HFFc6 (cell line): ENCODE measurements around the gene DENND5B. TPM values are rescaled to one million over a fixed set of nuclear protein-coding genes. Genes with fewer than 3 reads are reported as not detected.

ENCODE experiments used
- DNase-seq: peaks from one replicate; pipeline ENCODE4 v3.0.0-alpha.2; 2018
- H3K27ac Mint-ChIP-seq: 2 replicates; pipeline ENCODE4 v1.8.0; 2020; ENCODE audit warnings: mild to moderate bottlenecking, mixed read lengths
- H3K27me3 Mint-ChIP-seq: 2 replicates; pipeline ENCODE4 v1.8.0; 2021; ENCODE audit warnings: mild to moderate bottlenecking, moderate library complexity, mixed read lengths; ENCODE audit not compliant: insufficient read depth
- H3K36me3 Mint-ChIP-seq: 2 replicates; pipeline ENCODE4 v1.8.0; 2021; ENCODE audit warnings: low read depth, mixed read lengths
- H3K4me1 Mint-ChIP-seq: 2 replicates; pipeline ENCODE4 v1.8.0; 2020; ENCODE audit warnings: low read depth, mixed read lengths
- H3K4me3 Mint-ChIP-seq: 2 replicates; pipeline ENCODE4 v1.8.0; 2020; ENCODE audit warnings: mild to moderate bottlenecking, moderate library complexity, mixed read lengths
- H3K9me3 Mint-ChIP-seq: 2 replicates; pipeline ENCODE4 v1.8.0; 2020; ENCODE audit warnings: mild to moderate bottlenecking, mixed read lengths
- total RNA-seq, 6 experiments: library from RNA; stranded (reverse); fragmentation: NEBNext Ultra II Directional; extraction: Animal tissue kit (Norgen Biotek cat#: 25700); gene quantifications; 2 replicates in 1 of 6; 3 replicates in 5 of 6; pipeline ENCODE4 v1.2.3, GENCODE V29; 2021
- TF ChIP-seq, protein P1 (sequence below): fragments of 200-600 bp; sonication (generic); IDR thresholded peaks from 2 replicates; pipeline ENCODE4 v1.5.0; 2021; ENCODE audit warnings: antibody characterized with exemption, mild to moderate bottlenecking

DENND5B gene
- total RNA-seq, 6 experiments from 2014 or later: 9.5 to 11.4 (median 10.1) TPM

DNA sequence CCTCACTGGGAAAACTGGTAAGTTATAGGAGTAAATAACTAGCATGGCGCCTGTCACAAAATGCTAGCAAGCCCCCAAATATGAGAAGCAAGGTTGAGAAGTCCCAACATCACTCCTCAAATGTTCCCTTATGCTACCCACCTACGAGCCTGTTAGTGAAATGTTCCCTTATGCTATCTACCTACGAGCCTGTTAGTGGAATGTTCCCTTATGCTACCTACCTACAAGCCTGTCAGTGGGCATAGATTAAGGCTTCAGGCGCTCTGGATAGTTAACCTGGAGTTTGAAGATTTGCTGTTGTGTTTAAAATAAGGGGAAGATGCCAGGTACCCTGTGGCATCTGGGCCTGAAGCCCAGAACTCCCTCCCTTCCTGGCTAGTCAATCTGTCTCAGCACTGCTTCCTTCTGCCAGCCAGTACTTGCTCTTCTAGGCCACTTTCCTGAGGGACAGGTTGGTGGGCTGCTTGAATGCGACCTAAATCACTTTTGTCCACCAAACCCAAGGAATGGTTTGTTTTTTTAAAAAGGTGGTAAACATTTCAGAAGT, 197.9 kb downstream of the DENND5B start:
- H3K36me3 Mint-ChIP-seq: no peaks in the 10 kb centered on the region; the same call in 1 of the 2 replicates
- TF ChIP-seq, protein P1, sequence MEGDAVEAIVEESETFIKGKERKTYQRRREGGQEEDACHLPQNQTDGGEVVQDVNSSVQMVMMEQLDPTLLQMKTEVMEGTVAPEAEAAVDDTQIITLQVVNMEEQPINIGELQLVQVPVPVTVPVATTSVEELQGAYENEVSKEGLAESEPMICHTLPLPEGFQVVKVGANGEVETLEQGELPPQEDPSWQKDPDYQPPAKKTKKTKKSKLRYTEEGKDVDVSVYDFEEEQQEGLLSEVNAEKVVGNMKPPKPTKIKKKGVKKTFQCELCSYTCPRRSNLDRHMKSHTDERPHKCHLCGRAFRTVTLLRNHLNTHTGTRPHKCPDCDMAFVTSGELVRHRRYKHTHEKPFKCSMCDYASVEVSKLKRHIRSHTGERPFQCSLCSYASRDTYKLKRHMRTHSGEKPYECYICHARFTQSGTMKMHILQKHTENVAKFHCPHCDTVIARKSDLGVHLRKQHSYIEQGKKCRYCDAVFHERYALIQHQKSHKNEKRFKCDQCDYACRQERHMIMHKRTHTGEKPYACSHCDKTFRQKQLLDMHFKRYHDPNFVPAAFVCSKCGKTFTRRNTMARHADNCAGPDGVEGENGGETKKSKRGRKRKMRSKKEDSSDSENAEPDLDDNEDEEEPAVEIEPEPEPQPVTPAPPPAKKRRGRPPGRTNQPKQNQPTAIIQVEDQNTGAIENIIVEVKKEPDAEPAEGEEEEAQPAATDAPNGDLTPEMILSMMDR: no peak
- DNase-seq: no peak
- H3K27ac Mint-ChIP-seq: no peak overlapping the region
- no peaks in the 10 kb centered on the region for H3K4me1 Mint-ChIP-seq
- H3K9me3 Mint-ChIP-seq: no peaks in the 10 kb centered on the region
- H3K27me3 Mint-ChIP-seq: no peaks in the 10 kb centered on the region
- no peak overlapping the region for H3K4me3 Mint-ChIP-seq

DNA sequence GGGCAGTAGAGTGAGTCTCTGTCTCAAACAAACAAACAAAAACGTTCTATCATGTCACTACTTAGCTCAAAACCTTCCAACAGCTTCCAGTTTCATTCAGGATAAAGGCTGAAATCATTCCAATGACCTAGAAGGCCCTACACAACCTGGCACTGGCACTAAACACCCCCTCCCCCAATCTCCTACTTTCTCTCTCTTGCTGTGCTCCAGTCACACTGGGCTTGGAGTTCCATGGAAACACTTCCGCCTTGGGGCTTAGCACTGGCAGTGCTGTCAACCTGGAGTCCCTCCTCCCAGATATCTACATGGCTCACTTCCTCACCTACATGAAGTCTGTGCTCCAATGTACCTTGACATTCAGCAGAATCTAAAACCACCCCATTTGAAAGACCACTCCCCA, 199.9 kb downstream of the DENND5B start:
- H3K4me1 Mint-ChIP-seq: no peaks in the 10 kb centered on the region
- no peak for DNase-seq
- H3K27ac Mint-ChIP-seq: no peak overlapping the region
- TF ChIP-seq, protein P1: no peak
- H3K9me3 Mint-ChIP-seq: no peaks in the 10 kb centered on the region
- H3K4me3 Mint-ChIP-seq: no peak overlapping the region
- H3K36me3 Mint-ChIP-seq: no peaks in the 10 kb centered on the region; the same call in 1 of the 2 replicates
- no peaks in the 10 kb centered on the region for H3K27me3 Mint-ChIP-seq

DNA sequence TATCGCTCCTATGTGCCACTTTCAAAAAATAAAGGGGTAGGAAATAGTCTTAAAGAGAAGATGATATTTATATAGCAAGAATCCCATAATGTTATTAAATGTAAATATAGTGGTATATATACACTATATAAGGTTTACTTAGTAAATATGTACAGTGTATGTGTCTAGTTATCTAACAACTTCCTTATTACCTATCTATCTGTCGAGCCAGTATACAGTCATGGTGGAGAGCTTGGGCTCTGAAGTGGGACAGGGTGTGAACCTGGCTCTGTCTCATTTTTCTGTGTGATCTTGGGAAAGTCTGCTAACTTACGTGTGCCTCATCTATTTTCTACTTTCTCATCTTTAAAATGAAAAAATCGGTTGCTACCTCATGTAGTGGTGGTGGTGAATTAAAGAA, 202.2 kb downstream of the DENND5B start:
- Mint-ChIP-seq H3K27ac (no peak overlapping the region), H3K4me3 (no peak overlapping the region), H3K27me3 (no peaks in the 10 kb centered on the region), H3K4me1 (no peaks in the 10 kb centered on the region), H3K9me3 (no peaks in the 10 kb centered on the region), H3K36me3 (no peaks in the 10 kb centered on the region; the same call in 1 of the 2 replicates)
- no peak for DNase-seq
- TF ChIP-seq, protein P1: no peak

DNA sequence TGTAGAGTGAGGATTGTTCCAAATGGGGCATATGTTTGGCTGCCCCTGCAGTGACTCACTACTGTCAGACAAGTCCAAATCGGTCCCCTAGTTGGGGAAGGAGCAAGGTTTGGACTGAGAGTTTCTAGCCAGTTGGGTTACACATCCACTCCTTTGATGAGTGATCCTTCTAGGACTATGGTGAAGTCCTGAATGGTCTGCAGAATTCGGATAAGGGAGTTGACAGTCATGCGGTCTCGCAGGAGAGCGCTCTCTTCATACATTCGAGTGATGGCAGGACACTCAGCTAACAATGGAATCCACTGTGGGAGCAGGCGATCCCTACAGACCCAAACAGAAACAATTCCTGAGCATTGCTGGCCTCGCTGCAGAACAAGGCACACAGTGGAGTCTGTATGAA, 203.5 kb downstream of the DENND5B start:
- no peaks in the 10 kb centered on the region for H3K27me3 Mint-ChIP-seq
- H3K9me3 Mint-ChIP-seq: no peaks in the 10 kb centered on the region
- H3K36me3 Mint-ChIP-seq: no peaks in the 10 kb centered on the region; the same call in 1 of the 2 replicates
- TF ChIP-seq, protein P1: no peak
- H3K4me1 Mint-ChIP-seq: no peaks in the 10 kb centered on the region
- DNase-seq: no peak
- no peak overlapping the region for H3K4me3 Mint-ChIP-seq
- no peak overlapping the region for H3K27ac Mint-ChIP-seq

DNA sequence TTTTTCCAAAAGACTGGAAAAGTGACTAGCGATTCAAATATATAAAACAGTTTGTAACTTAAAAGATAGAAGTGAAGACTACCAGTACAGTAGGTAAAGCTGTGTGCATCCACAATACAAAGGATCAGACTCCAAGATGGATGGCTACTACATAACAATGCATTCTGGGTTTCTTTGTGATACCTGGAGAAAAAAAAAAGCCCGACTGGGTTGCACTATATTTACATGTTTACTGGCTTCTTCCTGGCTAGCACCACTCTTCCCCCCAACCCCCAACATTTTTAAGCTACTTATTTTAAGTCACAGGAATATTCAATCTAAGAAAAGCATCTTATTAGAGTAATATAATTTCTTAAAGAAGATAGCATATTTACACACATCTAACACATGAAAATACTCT, 203.9 kb downstream of the DENND5B start:
- Mint-ChIP-seq H3K4me1 (no peaks in the 10 kb centered on the region), H3K9me3 (no peaks in the 10 kb centered on the region), H3K27me3 (no peaks in the 10 kb centered on the region), H3K36me3 (no peaks in the 10 kb centered on the region; the same call in 1 of the 2 replicates), H3K4me3 (no peak overlapping the region), H3K27ac (no peak overlapping the region; the same call in 1 of the 2 replicates)
- TF ChIP-seq, protein P1: no peak
- DNase-seq: no peak
